G401.6 (cell line): Measurements from ENCODE around the gene GRAMD2B.
"Not testable (repeated sequence)": the region's sequence is repeated elsewhere in the genome, so short reads cannot be mapped to it uniquely, and the experiment has no call there.

Experiments used
- FAIRE-seq: peaks from 2 replicates; lab custom pipeline; 2012; peaks lifted over from hg19 to GRCh38; lab: Jason Lieb, UNC

Gene GRAMD2B, protein sequence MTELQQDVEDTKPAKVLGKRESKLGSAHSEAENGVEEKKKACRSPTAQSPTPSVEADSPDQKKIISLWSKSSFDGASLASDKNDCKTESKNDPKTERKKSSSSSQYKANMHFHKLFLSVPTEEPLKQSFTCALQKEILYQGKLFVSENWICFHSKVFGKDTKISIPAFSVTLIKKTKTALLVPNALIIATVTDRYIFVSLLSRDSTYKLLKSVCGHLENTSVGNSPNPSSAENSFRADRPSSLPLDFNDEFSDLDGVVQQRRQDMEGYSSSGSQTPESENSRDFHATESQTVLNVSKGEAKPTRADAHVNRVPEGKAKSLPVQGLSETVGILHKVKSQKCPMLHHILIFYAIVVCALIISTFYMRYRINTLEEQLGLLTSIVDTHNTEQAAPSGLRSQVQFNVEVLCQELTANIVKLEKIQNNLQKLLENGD

GRCh38 chr5:126422994-126423788 lies at the start of gene GRAMD2B:
Gene GRAMD2B (plus strand): TSS chr5:126423409. CDS start chr5:126423607, 198 bp downstream.
- no peak for FAIRE-seq

- no peak for FAIRE-seq
These were observed 49.1 kb upstream of the GRAMD2B start for GRCh38 chr5:126374109-126374416.

DNA sequence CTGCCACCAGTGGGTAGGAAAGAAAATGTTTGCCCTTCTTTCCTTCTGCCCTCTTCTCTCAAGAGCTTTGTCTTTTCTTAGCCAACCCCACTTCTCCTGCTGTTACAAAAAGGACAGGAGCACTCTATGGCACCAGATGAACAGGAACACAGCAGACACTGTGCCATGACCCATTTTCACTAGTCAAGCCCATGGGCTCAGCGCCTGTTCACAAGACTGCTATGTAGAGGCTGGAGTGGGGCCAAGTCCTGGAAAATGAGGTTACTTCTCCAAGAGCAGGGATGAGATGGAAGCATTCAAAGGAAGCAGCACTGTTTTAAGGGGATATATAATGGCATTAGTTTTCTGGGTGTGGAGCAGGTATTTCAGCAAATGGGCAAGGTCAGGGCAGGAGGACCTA lies 46.8 kb upstream of the GRAMD2B start:
- FAIRE-seq: no peak

GRCh38 chr5:126377424-126377823 lies 45.8 kb upstream of the GRAMD2B start:
- no peak for FAIRE-seq

DNA sequence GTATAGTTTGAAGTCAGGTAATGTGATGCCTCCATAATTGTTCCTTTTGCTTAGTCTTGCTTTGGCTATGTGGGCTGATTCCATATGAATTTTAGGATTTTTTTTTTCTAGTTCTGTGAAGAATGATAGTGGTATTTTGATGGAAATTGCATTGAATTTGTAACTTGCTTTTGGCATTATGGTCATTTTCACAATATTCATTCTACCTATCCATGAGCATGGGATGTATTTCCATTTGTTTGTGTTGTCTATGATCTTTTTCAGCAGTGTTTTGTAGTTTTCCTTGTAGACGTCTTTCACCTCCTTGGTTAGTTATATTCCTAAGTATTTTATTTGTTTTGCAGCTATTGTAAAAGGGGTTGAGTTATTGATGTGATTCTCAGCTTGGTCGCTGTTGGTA lies 42.9 kb upstream of the GRAMD2B start:
- FAIRE-seq: not testable (repeated sequence)

DNA sequence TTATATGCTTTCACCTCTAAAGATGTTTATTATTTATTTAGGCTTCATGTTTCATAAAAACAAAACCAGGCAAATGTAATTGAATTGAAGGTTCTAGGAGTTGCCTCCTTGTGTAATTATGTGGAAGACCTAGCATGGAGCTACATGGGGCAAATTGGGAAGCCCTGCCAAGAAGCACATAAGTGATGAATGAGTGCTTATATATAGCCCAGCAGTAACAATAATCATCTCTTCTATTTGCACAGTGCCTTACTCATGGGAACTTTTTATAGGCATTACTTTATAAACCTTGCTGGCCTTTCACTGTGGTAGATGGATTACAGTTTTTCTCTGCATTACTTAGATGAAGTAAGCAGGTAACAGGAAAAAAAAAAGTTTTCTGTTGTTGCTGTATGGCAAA lies 40.0 kb upstream of the GRAMD2B start:
- no peak for FAIRE-seq

GRCh38 chr5:126383776-126384175 lies 39.4 kb upstream of the GRAMD2B start:
- FAIRE-seq: no peak

DNA sequence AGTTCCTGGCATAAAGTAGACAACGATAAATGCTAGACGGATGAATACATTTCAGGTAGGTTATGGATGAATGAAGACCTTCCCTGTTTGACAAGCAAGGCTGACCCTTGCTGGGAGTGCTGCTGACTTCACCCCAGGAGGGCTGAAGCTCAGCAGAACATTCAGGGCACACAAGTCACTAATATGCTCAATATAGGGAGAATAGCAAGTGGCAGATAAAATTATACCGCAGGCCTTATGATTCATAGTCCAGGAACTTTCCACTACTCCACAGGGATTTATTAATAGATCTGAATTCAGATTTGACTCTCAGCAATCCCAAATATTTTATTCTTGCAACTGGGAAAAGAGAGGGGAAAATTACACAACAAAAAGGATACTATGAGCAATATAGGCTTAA lies 38.2 kb upstream of the GRAMD2B start:
- FAIRE-seq: no peak

GRCh38 chr5:126385524-126386502 lies 37.4 kb upstream of the GRAMD2B start:
- no peak for FAIRE-seq

GRCh38 chr5:126389179-126389578 lies 34.0 kb upstream of the GRAMD2B start:
- no peak for FAIRE-seq

GRCh38 chr5:126390051-126390450 lies 33.2 kb upstream of the GRAMD2B start:
- no peak for FAIRE-seq

DNA sequence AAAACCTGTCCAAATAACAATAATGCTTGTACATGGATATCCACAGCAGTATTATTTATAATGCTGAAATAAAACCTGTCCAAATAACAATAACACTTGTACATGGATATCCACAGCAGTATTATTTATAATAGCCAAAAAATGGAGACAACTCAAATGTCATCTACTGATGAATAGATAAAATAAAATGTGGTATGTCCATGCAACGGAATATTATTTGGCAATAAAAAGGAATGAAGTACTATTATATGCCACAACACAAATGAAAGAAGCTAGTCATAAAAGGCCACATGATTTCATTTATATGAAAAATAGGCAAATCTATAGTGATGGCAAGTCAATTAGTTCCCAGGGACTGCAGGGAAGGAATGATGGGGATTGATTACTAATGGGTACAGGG lies 31.8 kb upstream of the GRAMD2B start:
- FAIRE-seq: no peak

DNA sequence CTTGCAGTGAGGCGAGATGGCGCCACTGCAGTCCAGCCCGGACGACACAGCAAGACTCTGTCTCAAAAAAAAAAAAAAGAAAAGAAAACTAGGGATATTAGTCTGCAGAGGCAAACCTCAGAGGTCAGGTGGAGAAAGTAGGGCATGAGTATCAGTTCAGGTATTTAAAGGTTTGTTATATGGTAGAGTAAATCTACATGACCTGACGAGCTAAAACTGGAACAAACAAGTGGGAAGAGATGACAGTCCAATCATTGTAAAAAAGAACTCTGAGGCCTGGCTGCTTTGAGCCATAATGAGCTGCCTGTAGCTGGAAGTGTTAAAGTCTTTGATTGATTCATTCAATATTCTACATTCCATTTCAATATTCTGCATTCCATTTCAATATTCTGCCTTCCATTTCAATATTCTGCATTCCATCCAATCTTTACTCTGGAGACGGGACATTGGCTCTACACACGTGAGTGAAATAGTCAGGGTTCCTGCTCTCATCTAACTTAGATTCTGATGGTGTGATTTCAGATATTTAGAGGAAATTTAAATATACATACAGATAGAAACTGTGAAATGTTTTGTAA lies 28.9 kb upstream of the GRAMD2B start:
- FAIRE-seq: no peak

DNA sequence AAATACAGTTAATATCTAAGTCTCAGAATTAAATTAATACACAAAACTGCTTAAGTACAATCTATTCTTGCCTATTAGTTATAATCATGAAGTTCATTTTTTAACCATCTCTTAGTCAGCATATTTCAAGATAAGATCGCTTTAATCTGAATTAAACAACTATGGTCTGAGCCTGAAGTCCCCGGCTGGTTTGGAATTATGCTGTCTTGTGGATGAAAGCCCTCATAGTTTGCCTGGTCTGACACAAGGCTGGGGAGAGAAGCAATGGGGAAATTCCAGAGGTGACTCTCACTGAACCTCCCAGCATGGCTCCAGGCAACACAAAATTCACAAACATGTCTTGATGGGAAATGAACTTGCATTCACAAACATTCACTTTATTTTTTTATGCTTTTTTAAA lies 28.0 kb upstream of the GRAMD2B start:
- no peak for FAIRE-seq

GRCh38 chr5:126395605-126396004 lies 27.6 kb upstream of the GRAMD2B start:
- no peak for FAIRE-seq

DNA sequence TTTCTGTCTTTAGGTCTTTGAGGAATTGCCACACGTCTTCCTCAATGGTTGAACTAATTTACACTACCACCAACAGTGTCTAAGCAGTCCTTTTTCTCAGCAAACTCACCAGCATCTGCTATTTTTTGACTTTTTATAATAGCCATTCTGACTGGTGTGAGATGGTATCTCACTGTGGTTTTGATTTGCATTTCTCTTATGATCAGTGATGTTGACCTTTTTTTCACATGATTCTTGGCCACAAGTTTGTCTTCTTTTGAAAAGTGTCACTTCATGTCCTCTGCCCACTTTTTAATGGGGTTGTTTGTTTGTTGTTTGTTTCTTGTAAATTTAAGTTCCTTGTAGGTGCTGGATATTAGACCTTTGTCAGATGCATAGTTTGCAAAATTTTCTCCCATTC lies 26.5 kb upstream of the GRAMD2B start:
- not testable (repeated sequence) for FAIRE-seq

GRCh38 chr5:126398791-126399190 lies 24.4 kb upstream of the GRAMD2B start:
- no peak for FAIRE-seq

DNA sequence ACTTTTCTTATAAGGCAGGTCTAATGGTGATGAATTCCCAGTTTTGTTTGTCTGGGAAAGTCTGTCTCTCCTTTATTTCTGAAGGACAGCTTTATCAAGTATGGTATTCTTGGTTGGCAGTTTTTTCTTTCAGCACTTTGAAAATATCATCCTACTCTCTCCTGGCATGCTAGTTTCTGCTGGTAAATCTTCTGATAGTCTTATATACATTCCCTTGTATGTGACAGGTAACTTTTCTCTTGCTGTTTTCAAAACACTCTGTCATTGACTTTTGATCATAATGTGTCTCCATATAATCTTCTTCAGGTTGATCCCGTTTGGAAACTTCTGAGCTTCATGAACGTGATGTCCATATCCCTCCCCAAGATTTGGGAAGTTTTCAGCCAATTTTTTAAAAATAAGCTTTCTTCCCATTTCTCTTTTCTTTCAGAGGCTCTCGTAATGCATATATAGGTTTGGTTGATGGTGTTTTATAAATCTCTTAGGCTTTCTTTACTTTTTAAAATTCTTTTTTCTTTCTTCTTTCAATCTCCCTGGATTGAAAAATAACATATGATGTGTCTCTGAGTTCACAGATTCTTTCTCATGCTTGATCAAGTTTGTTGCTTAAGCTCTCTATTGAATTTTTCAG lies 22.5 kb upstream of the GRAMD2B start:
- FAIRE-seq: no peak

DNA sequence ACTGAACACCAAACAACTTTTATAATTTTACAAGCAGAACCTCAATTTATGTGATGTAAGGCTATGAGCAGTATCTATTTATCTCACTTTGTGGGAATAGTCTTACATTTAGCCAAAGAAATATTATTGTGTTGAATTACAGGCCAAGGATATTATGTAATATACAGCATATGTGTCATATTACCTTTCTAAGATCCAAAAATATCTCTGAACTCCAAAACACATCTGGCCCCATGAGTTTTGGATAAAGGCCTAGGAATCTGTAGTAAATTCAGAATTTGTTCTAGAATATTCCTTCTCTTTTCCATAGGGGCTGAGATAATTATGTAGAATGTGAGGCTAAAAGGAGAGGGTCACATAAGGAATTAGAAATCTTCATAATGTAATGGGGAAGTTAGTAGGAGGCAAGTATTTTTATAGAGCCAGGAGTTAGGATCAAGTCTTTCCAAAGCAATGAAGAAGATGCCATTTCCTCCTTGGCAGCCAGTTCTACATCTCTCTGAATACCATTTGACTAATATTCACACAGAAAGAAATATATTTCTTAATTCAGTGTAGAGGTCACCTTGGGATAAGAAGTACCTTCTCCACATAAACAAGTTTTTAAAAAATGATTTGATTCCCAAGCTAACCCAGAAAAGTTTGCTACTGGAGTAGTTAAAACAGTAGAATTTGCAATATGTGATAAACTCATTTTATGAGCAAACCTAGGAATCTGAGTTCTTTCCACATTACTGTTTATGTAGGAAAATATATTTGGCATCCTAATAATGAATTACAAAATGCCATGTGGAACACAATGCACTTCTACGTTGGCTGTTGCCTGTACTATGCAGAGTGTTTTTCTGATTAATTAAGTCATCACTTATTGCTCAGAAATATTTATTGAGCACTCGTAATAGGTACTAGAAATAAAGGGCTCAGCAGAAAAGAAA lies 20.3 kb upstream of the GRAMD2B start:
- FAIRE-seq: no peak

DNA sequence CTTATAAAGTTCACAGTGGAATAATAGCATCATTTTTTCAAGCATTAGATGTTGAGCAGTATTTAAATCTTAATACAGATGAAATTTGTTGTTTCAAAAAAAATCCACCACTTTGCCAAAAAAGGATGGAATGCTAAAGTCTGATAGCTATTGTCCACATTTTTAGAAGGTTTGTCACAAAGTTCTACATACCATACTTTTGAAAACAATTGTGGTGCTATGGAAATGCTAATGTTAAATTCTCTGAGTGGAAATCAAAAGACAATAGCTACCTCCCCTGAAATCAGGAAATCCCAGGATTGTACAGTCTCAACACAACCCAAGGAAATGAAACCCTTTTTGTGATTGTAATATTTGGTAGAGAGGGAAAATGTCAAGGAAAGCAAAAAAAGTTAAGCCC lies 19.3 kb upstream of the GRAMD2B start:
- no peak for FAIRE-seq

- no peak for FAIRE-seq
These were observed 12.6 kb upstream of the GRAMD2B start for GRCh38 chr5:126410623-126411022.
